HepG2 (cell line): ENCODE data around the gene GBP7. TPM values are rescaled to one million over a fixed set of nuclear protein-coding genes. Genes with fewer than 3 reads are reported as not detected.

Source experiments
- ATAC-seq: fragments of 200-7000 bp; cut with Tn5 transposase; 3 replicates; pipeline ENCODE4 v1.9.1; 2020; ENCODE audit warnings: mild to moderate bottlenecking, moderate library complexity
- BruUV-seq: library from RNA; stranded (reverse); fragments of 400-500 nt; replicated peaks from 2 replicates; lab custom pipeline; 2021; lab: Mats Ljungman, UMichigan
- CTCF ChIA-PET: fragments of 300-600 bp; formaldehyde crosslinking; extraction: SDS; loops from one replicate; lab custom pipeline; 2021; ENCODE audit warnings: low total read pairs, inconsistent platforms, low intra/inter-chr PET ratio; lab: Yijun Ruan, JAX
- POLR2A ChIA-PET: fragments of 350-600 bp; sonication (Branson Sonifier 250); formaldehyde crosslinking; loops from one replicate; lab custom pipeline; 2020; ENCODE audit warnings: antibody characterized with exemption, inconsistent platforms; lab: Yijun Ruan, JAX
- DNase-seq: peaks from one replicate; pipeline ENCODE4 v3.0.0-alpha.2; 2015; ENCODE audit warnings: low spot score
- FAIRE-seq: peaks from 3 replicates; lab custom pipeline; 2011; peaks lifted over from hg19 to GRCh38; lab: Jason Lieb, UNC
- H2AFZ ChIP-seq: one replicate; pipeline ENCODE4 v1.6.1; 2011; ENCODE audit warnings: low read length, inconsistent platforms
- H3K27ac ChIP-seq: fragments of 300-600 bp; 3 replicates; pipeline ENCODE4 v1.8.0; 2011; ENCODE audit warnings: mixed run types, mild to moderate bottlenecking, mixed read lengths, low read length, inconsistent platforms; ENCODE audit not compliant: insufficient read depth; ENCODE audit errors: extremely low read length
- H3K27me3 ChIP-seq, 2 experiments: fragments of 200-600 bp in 1 of 2; 2 replicates in 1 of 2; 3 replicates in 1 of 2; pipeline versions ENCODE4 v1.6.0 to v1.8.0; 2011; ENCODE audit warnings: low read length in 2 of 2, mild to moderate bottlenecking in 2 of 2, moderate library complexity in 2 of 2, inconsistent platforms in 1 of 2; ENCODE audit not compliant: insufficient read depth in 2 of 2, control insufficient read depth in 1 of 2
- H3K36me3 ChIP-seq, 2 experiments: fragments of 200-600 bp in 1 of 2; replicated peaks in 1 of 2; 2 replicates in 1 of 2; 3 replicates in 1 of 2; pipeline versions ENCODE4 v1.5.1 to v1.8.0; 2011; ENCODE audit warnings: low read length in 2 of 2, inconsistent platforms in 1 of 2; ENCODE audit not compliant: insufficient read depth in 2 of 2, control insufficient read depth in 1 of 2
- H3K4me1 ChIP-seq: 2 replicates; pipeline ENCODE4 v1.5.1; 2012; ENCODE audit warnings: low read length, inconsistent platforms; ENCODE audit not compliant: insufficient read depth
- H3K4me2 ChIP-seq: 2 replicates; pipeline ENCODE4 v1.6.0; 2011; ENCODE audit warnings: low read depth, low read length, inconsistent platforms
- H3K4me3 ChIP-seq, 3 experiments: fragments of 200-600 bp in 1 of 3; sonication (generic), shearing (Covaris generic) in 1 of 3; replicated peaks in 1 of 3; 2 replicates each; pipeline ENCODE4 v1.5.1; 2011 to 2016; ENCODE audit warnings: low read length in 3 of 3, inconsistent platforms in 2 of 3, low read depth in 2 of 3, mild to moderate bottlenecking in 2 of 3, control low read depth in 1 of 3, mixed read lengths in 1 of 3; ENCODE audit not compliant: insufficient read depth in 1 of 3
- H3K79me2 ChIP-seq: one replicate; pipeline ENCODE4 v1.6.1; 2011; ENCODE audit warnings: low read length, inconsistent platforms; ENCODE audit not compliant: insufficient read depth
- H3K9ac ChIP-seq: 2 replicates; pipeline ENCODE4 v1.6.0; 2011; ENCODE audit warnings: mild to moderate bottlenecking, low read depth, low read length, inconsistent platforms; ENCODE audit not compliant: insufficient read depth
- H3K9me3 ChIP-seq: 2 replicates; pipeline ENCODE4 v1.5.1; 2012; ENCODE audit warnings: mild to moderate bottlenecking, low read length
- H4K20me1 ChIP-seq: 2 replicates; pipeline ENCODE4 v1.6.0; 2011; ENCODE audit warnings: inconsistent platforms, mild to moderate bottlenecking, low read length, moderate library complexity; ENCODE audit not compliant: insufficient read depth
- ELF1 ChIP-seq: sonication (generic); formaldehyde crosslinking; IDR thresholded peaks from 2 replicates; pipeline ENCODE4 v1.4.0; 2020; ENCODE audit warnings: missing genetic modification reagents
- GFI1 ChIP-seq: sonication (generic); formaldehyde crosslinking; IDR thresholded peaks from 2 replicates; pipeline ENCODE4 v1.5.0; 2020; ENCODE audit warnings: missing genetic modification reagents, mild to moderate bottlenecking, borderline replicate concordance
- GLI4 ChIP-seq: sonication (generic); formaldehyde crosslinking; IDR thresholded peaks from 2 replicates; pipeline ENCODE4 v1.5.1; 2020; ENCODE audit warnings: missing genetic modification reagents, mild to moderate bottlenecking, moderate library complexity, borderline replicate concordance
- MBD4 ChIP-seq: IDR thresholded peaks from 2 replicates; pipeline ENCODE4 v1.6.1; 2012; ENCODE audit warnings: low read length, inconsistent platforms, borderline replicate concordance
- PLRG1 ChIP-seq: fragments of 450-650 bp; conservative IDR thresholded peaks from 2 replicates; pipeline ENCODE4 v1.6.1; 2016
- REST ChIP-seq, 2 experiments: IDR thresholded peaks; 2 replicates each; pipeline ENCODE4 v1.6.1; 2011 to 2012; ENCODE audit warnings: low read length in 2 of 2, borderline replicate concordance in 1 of 2, low read depth in 1 of 2, mild to moderate bottlenecking in 1 of 2, moderate library complexity in 1 of 2
- TARDBP ChIP-seq: sonication (generic); formaldehyde crosslinking; IDR thresholded peaks from 2 replicates; pipeline ENCODE4 v1.8.0; 2022; ENCODE audit warnings: mild to moderate bottlenecking, missing genetic modification reagents
- ZKSCAN1 ChIP-seq: fragments of 150-350 bp; IDR thresholded peaks from 2 replicates; pipeline ENCODE4 v1.6.1; 2014; ENCODE audit warnings: low read length
- WGBS: methylation state at CpG from one replicate; pipeline ENCODE4 v1.1.6; 2017; ENCODE audit warnings: low lambda C conversion rate; 5-methylcytosine and 5-hydroxymethylcytosine counted together
- in situ Hi-C: cut with HindIII; loops from 2 replicates; pipeline ENCODE4 v1.10.0; 2017; ENCODE audit warnings: low pct_unique_long_range_greater_than_20kb; ENCODE audit not compliant: extremely low pct_ligation_motif_present
- intact Hi-C: fragments of 100-400 bp; cut with micrococcal nuclease; formaldehyde crosslinking; loops from one replicate; pipeline ENCODE4 v1.10.0; 2022; ENCODE audit not compliant: unreplicated experiment
- polyA plus RNA-seq, 8 experiments: library from polyadenylated mRNA; depleted of rRNA in 3 of 8; stranded (reverse) in 7 of 8; unstranded in 1 of 8; fragments of >200 nt; fragmentation: Illumina TruSeq in 4 of 8; extraction: Trizol in 4 of 8; gene quantifications; 2 replicates each; pipeline versions ENCODE4 v1.2.1 to v1.2.3, GENCODE V29; 2011 to 2016; ENCODE audit warnings: low read depth in 4 of 8, missing spikeins in 1 of 8, mixed read lengths in 1 of 8; ENCODE audit not compliant: insufficient read depth in 1 of 8
- total RNA-seq, 5 experiments: library from RNA; depleted of rRNA; stranded (reverse); fragments of >200 nt; fragmentation: Illumina TruSeq; extraction: Trizol; gene quantifications; 2 replicates each; pipeline ENCODE4 v1.2.3, GENCODE V29; 2016; ENCODE audit warnings: low read depth in 1 of 5
- TF ChIP-seq, protein P1 (sequence below): sonication (generic); formaldehyde crosslinking; IDR thresholded peaks from 2 replicates; pipeline ENCODE4 v1.8.1; 2023; ENCODE audit warnings: mild to moderate bottlenecking, moderate library complexity, missing genetic modification reagents

GBP7 gene
- total and polyA plus RNA-seq, 2 of the 13 experiments (the other 11 are each of a cell fraction or from before 2014, with no cell fraction given), result not detected

- ATAC-seq (no peak), DNase-seq (no peak), FAIRE-seq (no peak)
- ChIA-PET POLR2A (no interaction called here), CTCF (no interaction called here)
- Histone ChIP-seq H4K20me1 (no peaks in the 10 kb centered on the region), H3K36me3 (no peaks in the 10 kb centered on the region), H3K79me2 (no peaks in the 10 kb centered on the region), H3K4me2 (no peak overlapping the region), H3K9me3 (no peaks in the 10 kb centered on the region), H3K27me3 (no peaks in the 10 kb centered on the region), H2AFZ (no peak overlapping the region), H3K9ac (no peak overlapping the region), H3K4me3 (no peak overlapping the region), H3K4me1 (no peaks in the 10 kb centered on the region), H3K27ac (no peak overlapping the region)
- BruUV-seq, result no TSS peak
- TF ChIP-seq PLRG1 (no peak), REST (IDR thresholded peaks at IDR 0.05; ENCODE audit: borderline replicate concordance in 1 of 2, low read depth in 1 of 2, low read length in 2 of 2) (no peak), MBD4 (no peak), TARDBP (no peak), ELF1 (CRISPR knock-in tag) (no peak), GLI4 (CRISPR knock-in tag) (no peak), GFI1 (CRISPR knock-in tag) (no peak), ZKSCAN1 (no peak)
- TF ChIP-seq, protein P1, sequence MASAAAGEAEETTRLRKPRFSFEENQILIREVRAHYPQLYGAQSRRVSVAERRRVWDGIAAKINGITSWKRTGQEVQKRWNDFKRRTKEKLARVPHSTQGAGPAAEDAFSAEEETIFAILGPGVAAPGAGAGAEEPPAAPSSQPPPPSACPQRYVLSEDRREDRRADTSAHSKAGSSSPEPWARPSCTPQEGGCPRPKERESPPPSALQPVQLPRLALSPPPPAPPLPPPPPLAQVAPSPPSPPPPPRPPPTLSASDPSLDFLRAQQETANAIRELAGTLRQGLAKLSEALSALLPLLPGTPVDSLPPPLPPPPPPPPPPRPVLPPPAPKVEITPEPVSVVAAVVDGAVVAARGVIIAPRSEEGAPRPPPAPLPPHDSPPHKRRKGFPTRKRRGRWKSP (CRISPR knock-in tag), result no peak
- in situ Hi-C loops, result no loop called here
- 1% methylated on average over 2 of the region's 2 CpGs for WGBS
- intact Hi-C loops, result no loop called here
These were observed 6.6 kb downstream of the GBP7 start for GRCh38 chr1:89169166-89169565.
